Lung (tissue), 12 donors: ENCODE data around the gene ULK2. TPM values are rescaled to one million over a fixed set of nuclear protein-coding genes. Genes with fewer than 3 reads are reported as not detected.

Experiments used
- ATAC-seq: fragments of 200-7000 bp; cut with Tn5 transposase; one replicate; pipeline ENCODE4 v1.9.1; 2020; ENCODE audit warnings: moderate number of reproducible peaks; ENCODE audit not compliant: insufficient read depth, low FRiP score
- DNase-seq, 3 donors: peaks; one replicate each; pipeline ENCODE4 v3.0.0-alpha.2; 2013 to 2017
- H3K27ac ChIP-seq, 2 donors: one replicate each; pipeline ENCODE4 v1.5.1; 2013; ENCODE audit warnings: mild to moderate bottlenecking in 2 of 2, moderate library complexity in 2 of 2, control low read depth in 1 of 2, inconsistent platforms in 1 of 2, low read depth in 1 of 2, low read length in 1 of 2
- H3K27me3 ChIP-seq, 3 donors: one replicate each; pipeline ENCODE4 v1.5.1; 2013; ENCODE audit warnings: low read length in 2 of 3; ENCODE audit not compliant: control insufficient read depth in 3 of 3, insufficient read depth in 3 of 3
- H3K36me3 ChIP-seq, 4 donors: one replicate each; pipeline ENCODE4 v1.5.1; 2013; ENCODE audit warnings: low read length in 4 of 4, mild to moderate bottlenecking in 1 of 4, moderate library complexity in 1 of 4; ENCODE audit not compliant: control insufficient read depth in 4 of 4, insufficient read depth in 4 of 4
- H3K4me1 ChIP-seq, 5 donors: one replicate each; pipeline ENCODE4 v1.5.1; 2013; ENCODE audit warnings: low read length in 5 of 5, mild to moderate bottlenecking in 2 of 5, moderate library complexity in 1 of 5; ENCODE audit not compliant: control insufficient read depth in 5 of 5, insufficient read depth in 5 of 5
- H3K4me3 ChIP-seq: one replicate; pipeline ENCODE4 v1.5.1; 2013; ENCODE audit warnings: mild to moderate bottlenecking, control low read depth, moderate library complexity
- H3K9ac ChIP-seq, 2 donors: one replicate each; pipeline ENCODE4 v1.5.1; 2013; ENCODE audit warnings: low read length in 2 of 2, control low read depth in 1 of 2; ENCODE audit not compliant: insufficient read depth in 1 of 2
- H3K9me3 ChIP-seq, 4 donors: one replicate each; pipeline ENCODE4 v1.5.1; 2013; ENCODE audit warnings: low read length in 3 of 4, mild to moderate bottlenecking in 1 of 4, moderate library complexity in 1 of 4; ENCODE audit not compliant: control insufficient read depth in 4 of 4, insufficient read depth in 3 of 4
- CTCF ChIP-seq: IDR thresholded peaks from 2 replicates; pipeline ENCODE4 v1.5.1; 2012; ENCODE audit warnings: mild to moderate bottlenecking; ENCODE audit errors: control extremely low read depth, extremely low read depth
- WGBS, 2 donors: extraction: QIAGEN DNeasy Blood & Tissue Kit; methylation state at CpG; one replicate each; pipeline ENCODE4 v1.1.7; 2013; 5-methylcytosine and 5-hydroxymethylcytosine counted together
- polyA plus RNA-seq, 2 donors: library from polyadenylated mRNA; stranded (reverse); fragments of 200-250 nt; gene quantifications; one replicate each; pipeline ENCODE4 v1.2.1, GENCODE V29; 2013
- total RNA-seq, 2 donors: library from RNA; depleted of rRNA in 1 of 2; stranded (reverse); fragments of >200 nt in 1 of 2; gene quantifications; one replicate each; pipeline ENCODE4 v1.2.1, GENCODE V29; 2014 to 2021
- donor health status: control.
- donor health status: control.
- donor health status: Bipolar disorder and iron deficiency.
- donor health status: healthy.
- donor health status: DM: yes; HTN: yes; CAD: no.

Gene ULK2
- total and polyA plus RNA-seq, 4 donors: 5.8 to 61.4 (median 16.5) TPM

DNA sequence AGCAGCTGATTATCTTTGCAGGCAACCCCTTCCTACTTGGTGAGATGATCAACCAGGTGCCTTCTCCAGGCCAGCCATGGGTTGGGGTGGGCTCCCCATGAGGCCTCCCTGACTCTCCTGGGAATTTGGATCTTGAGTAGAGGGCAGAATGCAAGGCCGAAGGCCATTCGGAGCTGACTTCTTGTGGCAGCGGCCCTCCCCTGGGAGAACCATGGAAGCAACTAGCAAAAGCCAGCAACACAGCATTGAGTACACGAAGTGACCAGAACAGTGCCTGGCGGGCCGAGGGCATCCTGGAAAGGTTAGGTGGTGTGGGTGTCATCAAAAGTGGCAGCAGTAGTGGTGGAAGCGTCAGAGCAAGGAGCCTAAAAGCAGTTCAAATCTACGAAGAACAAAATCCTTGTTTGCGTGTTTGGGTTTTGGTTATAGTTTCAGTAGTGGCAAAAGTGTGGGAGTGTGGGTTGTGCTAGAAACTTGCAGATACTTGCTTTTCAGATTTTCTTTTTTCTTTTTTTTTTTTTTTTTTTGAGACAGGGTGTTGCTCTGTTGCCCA is 117.6 kb downstream of the ULK2 start:
- Histone ChIP-seq H3K9me3 (no peaks in the 10 kb centered on the region), H3K9ac (no peak overlapping the region), H3K36me3 (no peaks in the 10 kb centered on the region), H3K4me1 (peaks cover 0 to 9% (median 0%) of the 10 kb centered on the region in 5 donors), H3K27me3 (no peaks in the 10 kb centered on the region), H3K27ac (no peak overlapping the region), H3K4me3 (no peak overlapping the region)
- 94 to 95% methylated on average over 9 of the region's 9 CpGs for WGBS, 2 donors
- no peak for TF ChIP-seq CTCF
- ATAC-seq: no peak
- no peak for DNase-seq

DNA sequence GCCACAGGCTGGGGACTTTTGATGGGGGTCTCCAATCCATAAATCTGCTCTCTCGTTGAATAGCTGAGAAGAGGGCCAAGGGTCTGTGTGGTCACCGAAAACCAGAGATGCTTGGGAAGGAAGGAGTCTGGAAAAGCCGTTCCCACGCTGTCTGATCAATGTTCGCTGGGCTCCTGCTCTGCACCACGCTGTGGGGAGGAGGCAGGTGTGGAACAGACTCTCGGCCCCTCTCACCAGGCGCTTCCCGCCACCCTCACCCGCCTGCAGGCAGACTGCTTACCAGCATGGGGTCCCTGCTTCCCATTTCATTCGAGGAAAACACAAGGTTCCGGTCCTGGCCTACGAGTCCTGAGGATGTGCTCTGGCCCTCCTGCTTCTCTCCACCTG is 118.9 kb downstream of the ULK2 start:
- no peak for DNase-seq
- H3K9me3 ChIP-seq: no peaks in the 10 kb centered on the region
- no peaks in the 10 kb centered on the region for H3K27me3 ChIP-seq
- no peak for TF ChIP-seq CTCF
- no peak overlapping the region for H3K9ac ChIP-seq
- ATAC-seq: no peak
- 81 to 91% methylated on average over 13 of the region's 13 CpGs for WGBS, 2 donors
- H3K4me1 ChIP-seq: peaks cover 0 to 11% (median 0%) of the 10 kb centered on the region in 5 donors
- no peak overlapping the region for H3K4me3 ChIP-seq
- H3K27ac ChIP-seq: peak overlapping the region in 1 of 2 donors; percentile 7
- H3K36me3 ChIP-seq: no peaks in the 10 kb centered on the region

DNA sequence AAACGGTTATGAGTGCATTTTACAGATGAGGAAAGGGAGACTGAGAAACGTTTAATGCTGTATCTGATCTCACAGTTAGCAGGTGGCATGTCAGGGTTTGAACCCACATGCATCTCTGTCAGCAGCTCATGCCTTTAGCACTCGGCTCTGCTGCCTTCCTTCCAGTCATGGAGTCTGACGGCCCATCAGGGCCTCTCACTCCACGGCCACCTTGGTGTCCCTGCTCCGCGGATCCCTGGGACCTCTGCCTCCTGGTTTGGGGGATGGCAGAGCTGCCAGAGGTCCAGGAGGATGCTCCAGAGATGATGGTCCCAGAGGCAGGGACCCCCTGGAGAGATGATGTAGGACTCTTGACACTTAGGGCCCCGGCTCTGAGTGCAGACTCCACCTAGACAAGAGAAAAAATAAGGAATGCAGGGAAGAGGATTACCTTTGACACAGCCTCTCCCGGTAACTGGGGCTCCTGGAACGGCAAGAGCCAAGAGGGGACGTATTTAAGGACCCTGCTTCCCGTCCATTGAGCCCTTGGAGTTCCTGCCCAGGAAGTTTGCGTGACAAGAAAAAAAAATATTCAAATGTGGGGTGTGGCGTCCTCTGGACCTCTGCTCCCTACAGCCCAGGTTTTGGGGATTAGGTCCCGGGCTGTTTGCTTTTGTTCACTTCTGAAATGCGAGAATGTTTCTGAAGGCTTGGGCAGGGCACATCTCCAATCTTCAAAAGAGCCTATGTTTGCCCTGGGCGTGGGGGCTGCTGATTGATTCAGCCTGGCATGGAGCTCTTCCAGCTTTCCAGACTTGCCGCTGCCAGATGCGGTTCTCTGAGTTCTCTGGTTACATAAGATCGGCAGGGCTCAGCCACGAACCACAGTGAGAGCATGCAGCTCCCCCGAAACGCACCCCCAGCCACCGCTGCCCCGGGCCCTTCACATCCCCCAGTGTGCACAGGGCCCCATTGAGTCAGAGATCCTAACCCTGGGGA is 119.6 kb downstream of the ULK2 start, which contains the start of gene ALDH3A1:
TSS of gene ALDH3A1 (minus strand) at position 470 of the 978 bp plus-strand sequence. CDS start 3,169 bp downstream, outside the sequence.
- no peak for ATAC-seq
- no peaks in the 10 kb centered on the region for H3K27me3 ChIP-seq
- 57 to 68% methylated on average over 25 of the region's 25 CpGs for WGBS, 2 donors
- peaks cover 0 to 11% (median 0%) of the 10 kb centered on the region in 5 donors for H3K4me1 ChIP-seq
- no peaks in the 10 kb centered on the region for H3K9me3 ChIP-seq
- H3K9ac ChIP-seq: no peak within 1 kb of the TSS
- no peak for TF ChIP-seq CTCF
- no peaks in the 10 kb centered on the region for H3K36me3 ChIP-seq
- H3K4me3 ChIP-seq: no peak within 1 kb of the TSS
- H3K27ac ChIP-seq: peak within 1 kb of the TSS in 1 of 2 donors; percentile 29
- DNase-seq: peak in 1 of 3 donors; percentile 29
